Measurements from ENCODE around the gene SORCS3. TPM values are rescaled to one million over a fixed set of nuclear protein-coding genes. Genes with fewer than 3 reads are reported as not detected.

The SORCS3 gene
- polyA plus RNA-seq, 3 donors: not detected

DNA sequence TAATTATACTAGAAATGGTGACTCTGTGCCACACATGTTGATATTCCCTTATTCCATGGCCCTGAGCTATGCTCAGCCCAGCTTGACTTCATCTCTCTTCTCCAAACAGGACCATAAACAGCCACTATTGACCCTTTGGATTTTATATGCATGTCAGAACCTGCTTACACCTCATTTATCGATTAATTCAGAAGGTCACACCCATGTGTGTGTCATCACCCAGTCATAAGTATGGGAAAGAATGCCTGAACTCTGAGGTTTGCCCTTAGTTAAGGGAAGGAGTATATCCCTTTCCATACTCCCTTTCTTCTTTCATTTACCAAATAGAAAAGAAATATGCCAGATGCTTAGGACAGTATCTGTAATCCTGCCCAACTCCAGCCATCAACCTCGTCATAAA is 602.3 kb downstream of the SORCS3 start:
- H4K20me1 ChIP-seq (ENCODE audit: insufficient read depth, low read length): no peaks in the 10 kb centered on the region
- H3K36me3 ChIP-seq (replicated peaks in 1 of 2; ENCODE audit: control insufficient read depth in 1 of 2, insufficient read depth in 2 of 2, low read length in 2 of 2): no peaks in the 10 kb centered on the region
- no peaks in the 10 kb centered on the region for H3K9me3 ChIP-seq (replicated peaks in 1 of 2; ENCODE audit: control insufficient read depth in 1 of 2, insufficient read depth in 1 of 2, low read length in 2 of 2)
- no peak overlapping the region for H2AFZ ChIP-seq (ENCODE audit: insufficient read depth, low read depth, low read length, poor library complexity, severe bottlenecking)
- Mint-ChIP-seq H3K9me3 (peaks cover 0 to 5% (median 2%) of the 10 kb centered on the region in 7 donors), H3K4me1 (no peaks in the 10 kb centered on the region), H3K27me3 (ENCODE audit: low read depth in 3 of 3) (peaks cover 0 to 1% (median 0%) of the 10 kb centered on the region in 3 donors), H3K27ac (no peak overlapping the region), H3K4me3 (no peak overlapping the region), H3K36me3 (no peaks in the 10 kb centered on the region)
- intact Hi-C loops (cut with micrococcal nuclease): no loop called here
- WGBS (ENCODE audit: insufficient coverage): no CpG with 5 or more reads among the region's 2 CpGs
- H3K9ac ChIP-seq (ENCODE audit: insufficient read depth, low read length, poor library complexity, severe bottlenecking): no peak overlapping the region
- no peaks in the 10 kb centered on the region for H3K79me2 ChIP-seq (ENCODE audit: insufficient read depth, low read length)
- no peaks in the 10 kb centered on the region for H3K27me3 ChIP-seq (ENCODE audit: control insufficient read depth in 2 of 2, insufficient read depth in 2 of 2, low read length in 2 of 2)
- H3K4me1 ChIP-seq (ENCODE audit: control insufficient read depth in 1 of 2, insufficient read depth in 2 of 2, low read length in 2 of 2): no peaks in the 10 kb centered on the region
- H3K27ac ChIP-seq (ENCODE audit: low read depth in 1 of 2, low read length in 2 of 2): no peak overlapping the region
- no peak for DNase-seq
- H3K4me3 ChIP-seq (replicated peaks in 1 of 3; ENCODE audit: low read depth in 2 of 3, low read length in 3 of 3): no peak overlapping the region
- H3K4me2 ChIP-seq (replicated peaks; ENCODE audit: extremely low read depth, low read length, poor library complexity, severe bottlenecking): no peak overlapping the region
- TF ChIP-seq, protein P1, sequence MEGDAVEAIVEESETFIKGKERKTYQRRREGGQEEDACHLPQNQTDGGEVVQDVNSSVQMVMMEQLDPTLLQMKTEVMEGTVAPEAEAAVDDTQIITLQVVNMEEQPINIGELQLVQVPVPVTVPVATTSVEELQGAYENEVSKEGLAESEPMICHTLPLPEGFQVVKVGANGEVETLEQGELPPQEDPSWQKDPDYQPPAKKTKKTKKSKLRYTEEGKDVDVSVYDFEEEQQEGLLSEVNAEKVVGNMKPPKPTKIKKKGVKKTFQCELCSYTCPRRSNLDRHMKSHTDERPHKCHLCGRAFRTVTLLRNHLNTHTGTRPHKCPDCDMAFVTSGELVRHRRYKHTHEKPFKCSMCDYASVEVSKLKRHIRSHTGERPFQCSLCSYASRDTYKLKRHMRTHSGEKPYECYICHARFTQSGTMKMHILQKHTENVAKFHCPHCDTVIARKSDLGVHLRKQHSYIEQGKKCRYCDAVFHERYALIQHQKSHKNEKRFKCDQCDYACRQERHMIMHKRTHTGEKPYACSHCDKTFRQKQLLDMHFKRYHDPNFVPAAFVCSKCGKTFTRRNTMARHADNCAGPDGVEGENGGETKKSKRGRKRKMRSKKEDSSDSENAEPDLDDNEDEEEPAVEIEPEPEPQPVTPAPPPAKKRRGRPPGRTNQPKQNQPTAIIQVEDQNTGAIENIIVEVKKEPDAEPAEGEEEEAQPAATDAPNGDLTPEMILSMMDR (IDR thresholded peaks at IDR 0.05): no peak

DNA sequence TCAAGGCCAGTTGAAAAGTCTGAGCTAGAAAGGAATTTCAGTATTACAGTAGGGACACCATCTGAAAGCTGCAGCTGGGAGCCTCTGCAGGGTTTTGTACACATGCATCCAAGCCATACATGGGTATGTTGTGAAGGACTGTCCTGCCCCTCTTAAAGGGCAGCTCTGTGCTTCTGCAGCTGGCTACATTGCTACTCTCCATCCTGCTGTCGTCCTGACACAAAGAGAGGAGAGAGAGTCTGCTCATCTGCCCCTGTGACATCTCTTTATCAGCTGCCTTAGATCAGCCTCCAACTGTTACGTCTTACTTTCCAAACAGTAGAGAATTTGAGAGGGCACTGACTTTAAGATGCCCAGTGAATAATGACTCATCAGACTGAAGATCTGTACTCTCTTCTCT is 602.7 kb downstream of the SORCS3 start:
- Histone ChIP-seq H3K9me3 (replicated peaks in 1 of 2; ENCODE audit: control insufficient read depth in 1 of 2, insufficient read depth in 1 of 2, low read length in 2 of 2) (no peaks in the 10 kb centered on the region), H3K27me3 (ENCODE audit: control insufficient read depth in 2 of 2, insufficient read depth in 2 of 2, low read length in 2 of 2) (no peaks in the 10 kb centered on the region), H3K4me1 (ENCODE audit: control insufficient read depth in 1 of 2, insufficient read depth in 2 of 2, low read length in 2 of 2) (no peaks in the 10 kb centered on the region), H2AFZ (ENCODE audit: insufficient read depth, low read depth, low read length, poor library complexity, severe bottlenecking) (no peak overlapping the region), H3K27ac (ENCODE audit: low read depth in 1 of 2, low read length in 2 of 2) (no peak overlapping the region), H3K36me3 (replicated peaks in 1 of 2; ENCODE audit: control insufficient read depth in 1 of 2, insufficient read depth in 2 of 2, low read length in 2 of 2) (no peaks in the 10 kb centered on the region), H3K9ac (ENCODE audit: insufficient read depth, low read length, poor library complexity, severe bottlenecking) (no peak overlapping the region), H4K20me1 (ENCODE audit: insufficient read depth, low read length) (no peaks in the 10 kb centered on the region), H3K79me2 (ENCODE audit: insufficient read depth, low read length) (no peaks in the 10 kb centered on the region), H3K4me2 (replicated peaks; ENCODE audit: extremely low read depth, low read length, poor library complexity, severe bottlenecking) (no peak overlapping the region), H3K4me3 (replicated peaks in 1 of 3; ENCODE audit: low read depth in 2 of 3, low read length in 3 of 3) (no peak overlapping the region)
- TF ChIP-seq, protein P1 (IDR thresholded peaks at IDR 0.05): no peak
- H3K27ac Mint-ChIP-seq: no peak overlapping the region
- H3K4me1 Mint-ChIP-seq: no peaks in the 10 kb centered on the region
- H3K36me3 Mint-ChIP-seq: no peaks in the 10 kb centered on the region
- peaks cover 0 to 1% (median 0%) of the 10 kb centered on the region in 3 donors for H3K27me3 Mint-ChIP-seq (ENCODE audit: low read depth in 3 of 3)
- WGBS (ENCODE audit: insufficient coverage): 100% methylated on average over 1 of the region's 2 CpGs
- H3K4me3 Mint-ChIP-seq: no peak overlapping the region
- DNase-seq: no peak
- peaks cover 0 to 5% (median 2%) of the 10 kb centered on the region in 7 donors for H3K9me3 Mint-ChIP-seq
- intact Hi-C loops (cut with micrococcal nuclease): no loop called here
